GM19025 (cell line): ENCODE results near the gene GRK7.
"Not testable (repeated sequence)": the region's sequence is repeated elsewhere in the genome, so short reads cannot be mapped to it uniquely, and the experiment has no call there.

Experiments
- ATAC-seq: cut with Tn5 transposase; IDR thresholded peaks from one replicate; pipeline ENCODE4 v1.9.1; 2021; ENCODE audit warnings: mild to moderate bottlenecking, low read depth, moderate library complexity; ENCODE audit not compliant: unreplicated experiment

Gene GRK7

DNA sequence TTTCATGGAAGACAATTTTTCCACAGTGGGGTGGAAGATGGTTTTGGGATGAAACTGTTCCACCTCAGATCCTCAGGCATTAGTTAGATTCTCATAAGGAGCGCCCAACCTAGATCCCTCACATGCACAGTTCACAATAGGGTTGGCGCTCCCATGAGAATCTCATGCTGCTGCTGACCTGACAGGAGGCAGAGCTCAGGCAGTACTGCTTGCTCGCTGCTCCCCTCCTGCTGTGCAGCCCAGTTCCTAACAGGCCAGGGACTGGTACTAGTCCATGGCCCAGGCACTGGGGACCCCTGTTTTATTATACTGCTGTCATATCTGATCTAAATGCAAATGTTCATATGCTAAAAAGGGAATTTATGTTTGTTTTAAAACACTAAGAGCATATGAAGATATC lies 9.8 kb upstream of the GRK7 start:
- ATAC-seq: no peak

DNA sequence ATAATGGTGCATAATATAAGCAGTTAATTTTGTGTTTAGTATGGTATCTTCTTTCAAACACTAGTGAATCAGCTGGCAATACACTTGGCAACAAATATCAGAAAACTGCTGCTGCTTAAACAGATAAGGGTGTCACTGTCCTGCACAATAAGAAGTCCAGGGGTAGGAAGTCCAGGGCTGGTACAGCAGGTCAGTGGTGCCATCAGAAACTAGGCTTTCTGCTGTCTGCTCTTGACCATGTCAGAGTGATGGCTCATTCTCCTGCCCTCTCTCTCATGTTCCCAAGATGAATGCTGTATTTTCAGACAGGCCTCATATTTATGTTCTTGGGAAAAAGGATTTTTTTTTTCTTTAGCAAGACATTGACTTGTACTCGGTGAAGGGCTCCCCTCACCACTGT lies 9.2 kb upstream of the GRK7 start:
- ATAC-seq: no peak

- not testable (repeated sequence) for ATAC-seq
These were observed 656 bp upstream of the GRK7 start for GRCh38 chr3:141762552-141762951.

DNA sequence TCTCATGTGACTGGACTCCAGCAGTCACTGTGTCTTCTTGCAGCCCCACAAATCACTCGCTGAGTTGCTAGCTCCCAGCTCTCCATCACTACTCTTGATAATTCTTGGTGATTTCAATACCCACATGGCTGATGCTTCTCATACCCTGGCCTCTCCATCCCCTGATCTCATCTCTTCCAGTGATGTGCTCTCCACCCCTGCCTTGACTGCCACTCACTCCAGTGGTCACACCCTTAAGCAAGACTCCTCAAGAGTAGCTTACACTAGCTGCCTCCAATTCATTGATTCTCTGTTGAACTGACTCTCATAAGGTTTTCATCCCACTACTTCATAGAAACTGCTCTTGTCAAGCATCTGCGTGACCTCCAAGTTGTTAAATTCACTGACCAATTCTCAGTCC lies 837 bp downstream of the GRK7 start:
- ATAC-seq: no peak

DNA sequence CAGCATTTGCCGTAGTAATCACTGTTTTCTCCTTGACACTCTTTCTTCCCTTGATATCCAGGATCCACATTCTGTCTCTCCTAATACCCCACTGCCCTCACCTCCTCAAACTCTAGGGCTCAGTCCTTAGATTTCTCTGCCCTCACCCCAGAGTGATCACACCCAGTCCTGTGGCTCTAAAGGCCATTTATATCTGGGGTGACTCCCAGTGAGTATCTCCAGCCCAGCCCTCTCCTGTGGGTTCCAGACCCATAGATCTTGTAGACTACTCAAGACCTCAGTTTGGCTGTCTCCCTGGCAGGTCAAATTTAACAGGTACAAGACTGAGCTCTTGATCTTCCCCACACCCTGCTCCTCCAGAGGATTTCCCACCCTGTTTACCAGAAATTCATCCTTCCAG lies 1.3 kb downstream of the GRK7 start:
- ATAC-seq: no peak

GRCh38 chr3:141764986-141765385 lies 1.8 kb downstream of the GRK7 start:
- no peak for ATAC-seq

- ATAC-seq: no peak
These were observed 3.9 kb downstream of the GRK7 start for GRCh38 chr3:141767066-141767465.

DNA sequence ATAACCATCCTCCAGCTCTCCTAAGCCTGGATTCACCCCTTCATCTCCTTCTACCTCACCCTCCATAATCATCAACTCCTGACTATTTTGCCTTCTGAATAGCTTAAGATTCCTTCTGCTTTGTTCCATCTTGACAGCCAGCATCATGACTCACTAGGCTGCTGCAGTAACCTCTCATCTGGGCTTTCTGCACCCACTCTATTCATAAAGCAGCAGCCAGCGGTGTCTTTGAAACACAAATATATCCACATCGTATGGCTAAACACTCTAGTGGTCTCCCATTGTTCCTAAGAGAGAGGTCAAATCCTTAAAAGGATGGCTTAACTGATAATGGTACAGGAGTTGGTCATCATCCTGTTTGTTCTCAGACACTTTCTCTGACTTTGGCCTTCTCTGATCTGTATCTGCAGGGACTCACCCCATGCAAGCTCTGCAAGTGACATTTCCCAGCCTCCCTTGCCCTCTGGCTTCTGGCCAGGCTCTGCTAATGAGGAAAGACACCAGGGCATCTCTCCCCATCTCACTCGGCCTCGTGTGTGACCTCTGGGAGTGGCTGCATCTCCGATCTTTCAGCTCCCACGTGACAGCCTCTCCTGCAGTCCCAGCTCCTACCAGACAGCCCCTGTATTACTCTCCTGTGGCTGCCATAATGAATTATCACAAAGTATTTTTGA lies 6.2 kb downstream of the GRK7 start:
- ATAC-seq: no peak

DNA sequence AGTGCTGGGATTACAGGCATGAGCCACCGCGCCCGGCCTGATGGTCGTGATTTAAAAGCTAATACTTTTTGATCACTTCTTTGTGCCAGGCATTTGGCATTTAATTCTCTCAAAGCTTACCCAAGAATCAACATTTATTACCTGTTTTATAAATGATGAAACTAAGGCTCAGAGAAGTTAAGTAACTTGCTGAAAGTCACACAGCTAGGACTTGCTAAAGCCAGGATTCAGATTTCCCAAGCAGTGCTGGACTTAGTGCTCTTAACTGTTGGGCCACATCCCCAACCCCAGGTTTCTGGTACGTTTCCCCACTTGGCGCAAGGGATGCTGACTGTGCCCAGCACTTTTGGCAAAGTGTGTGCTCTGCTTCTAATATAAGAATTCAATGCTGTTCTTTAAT lies 10.5 kb downstream of the GRK7 start:
- no peak for ATAC-seq

DNA sequence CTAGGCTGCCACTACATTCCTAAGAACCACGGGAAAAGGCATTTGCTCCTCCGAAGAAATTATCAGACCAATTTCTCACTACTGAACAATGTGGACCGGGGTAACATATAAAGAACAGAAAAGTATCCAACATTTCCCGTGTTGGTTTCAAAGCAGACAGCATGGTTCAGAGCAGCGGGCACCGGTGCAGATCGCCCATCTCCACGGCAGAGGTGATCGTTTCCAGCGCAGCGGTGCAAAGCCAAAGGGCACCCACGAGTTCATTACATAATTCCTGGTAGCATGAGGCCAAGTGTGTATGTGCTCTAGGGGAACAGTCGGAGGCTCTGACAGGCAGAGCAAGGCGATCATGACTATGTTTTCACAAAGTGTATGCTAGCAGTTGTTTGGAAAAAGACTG lies 13.2 kb downstream of the GRK7 start:
- no peak for ATAC-seq

DNA sequence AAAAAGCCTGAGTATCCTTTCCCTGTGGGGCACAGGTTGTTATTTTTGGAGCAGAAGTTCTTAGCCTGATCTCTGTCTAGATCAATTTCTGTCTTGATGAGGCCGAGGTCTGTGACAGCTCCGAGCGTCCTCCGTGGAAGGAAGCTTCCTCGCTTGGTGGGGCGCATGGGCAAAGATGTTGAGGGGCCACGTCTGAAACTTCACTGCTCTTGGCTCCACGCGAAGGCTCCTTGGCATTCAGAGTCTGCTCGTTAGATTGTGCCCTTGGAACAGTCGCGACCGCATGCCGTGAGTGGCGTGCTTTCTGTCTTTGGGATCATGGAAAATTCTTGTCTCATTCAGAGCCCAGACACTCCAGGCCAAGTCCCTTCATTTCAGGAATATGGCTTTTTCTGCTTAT lies 13.7 kb downstream of the GRK7 start:
- ATAC-seq: no peak

DNA sequence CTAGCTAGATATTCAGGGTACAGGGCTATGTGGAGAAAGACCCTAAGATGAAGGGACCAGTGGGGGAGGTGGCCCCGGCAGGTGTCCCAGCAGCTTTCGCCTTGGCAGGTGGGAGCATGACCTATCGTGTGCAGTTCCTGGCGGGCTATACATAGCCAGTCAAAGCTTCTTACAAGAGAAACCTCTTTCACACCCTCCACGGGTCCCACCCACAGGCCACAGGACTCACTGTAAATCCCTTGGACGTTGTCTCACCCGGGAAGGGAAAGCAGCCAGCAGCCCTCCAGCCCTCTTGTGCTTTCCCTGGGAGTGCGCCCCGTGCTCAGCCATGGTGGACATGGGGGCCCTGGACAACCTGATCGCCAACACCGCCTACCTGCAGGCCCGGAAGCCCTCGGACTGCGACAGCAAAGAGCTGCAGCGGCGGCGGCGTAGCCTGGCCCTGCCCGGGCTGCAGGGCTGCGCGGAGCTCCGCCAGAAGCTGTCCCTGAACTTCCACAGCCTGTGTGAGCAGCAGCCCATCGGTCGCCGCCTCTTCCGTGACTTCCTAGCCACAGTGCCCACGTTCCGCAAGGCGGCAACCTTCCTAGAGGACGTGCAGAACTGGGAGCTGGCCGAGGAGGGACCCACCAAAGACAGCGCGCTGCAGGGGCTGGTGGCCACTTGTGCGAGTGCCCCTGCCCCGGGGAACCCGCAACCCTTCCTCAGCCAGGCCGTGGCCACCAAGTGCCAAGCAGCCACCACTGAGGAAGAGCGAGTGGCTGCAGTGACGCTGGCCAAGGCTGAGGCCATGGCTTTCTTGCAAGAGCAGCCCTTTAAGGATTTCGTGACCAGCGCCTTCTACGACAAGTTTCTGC lies 15.0 kb downstream of the GRK7 start:
- no peak for ATAC-seq

DNA sequence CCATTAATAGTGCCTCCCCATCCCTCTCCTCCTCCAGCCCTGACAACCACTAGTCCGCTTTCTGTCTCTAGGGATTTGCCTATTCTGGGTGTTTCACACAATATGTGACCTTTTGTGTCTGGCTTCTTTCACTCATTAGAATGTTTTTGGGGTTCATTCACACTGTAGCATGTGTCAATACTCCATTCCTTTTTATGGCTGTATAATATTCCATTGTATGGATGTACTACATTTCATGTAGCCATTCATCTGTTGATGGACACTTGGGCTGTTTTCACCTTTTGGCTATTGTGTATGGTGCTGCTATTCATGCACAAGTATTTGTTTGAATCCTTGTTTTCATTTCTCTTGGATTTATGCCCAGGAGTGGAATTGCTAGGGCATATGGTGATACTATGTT lies 16.5 kb downstream of the GRK7 start:
- no peak for ATAC-seq

GRCh38 chr3:141782386-141782932 lies 19.3 kb downstream of the GRK7 start:
- no peak for ATAC-seq

DNA sequence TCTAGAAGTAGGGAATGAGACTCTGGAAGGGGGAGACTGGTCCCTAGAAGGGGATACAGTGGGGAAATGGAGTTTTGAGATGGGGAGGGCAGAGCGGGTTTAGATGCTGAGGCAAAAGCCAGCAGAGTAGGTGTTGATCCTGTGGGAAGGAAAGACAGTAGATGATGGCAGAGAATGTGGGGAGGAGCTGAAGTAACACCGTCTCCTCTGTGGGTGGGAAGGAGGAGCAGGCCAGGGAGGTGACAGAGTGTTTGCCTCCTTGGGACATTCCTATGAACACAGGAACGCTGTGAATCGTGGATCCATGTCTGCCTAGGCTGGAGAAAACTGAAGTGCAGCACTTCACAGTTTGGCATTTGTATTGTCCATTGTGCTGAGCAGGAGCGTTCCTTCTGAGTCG lies 20.4 kb downstream of the GRK7 start:
- no peak for ATAC-seq

- ATAC-seq: no peak
These were observed 20.9 kb downstream of the GRK7 start for GRCh38 chr3:141784096-141784495.

- no peak for ATAC-seq
These were observed 21.3 kb downstream of the GRK7 start for GRCh38 chr3:141784531-141784930.

DNA sequence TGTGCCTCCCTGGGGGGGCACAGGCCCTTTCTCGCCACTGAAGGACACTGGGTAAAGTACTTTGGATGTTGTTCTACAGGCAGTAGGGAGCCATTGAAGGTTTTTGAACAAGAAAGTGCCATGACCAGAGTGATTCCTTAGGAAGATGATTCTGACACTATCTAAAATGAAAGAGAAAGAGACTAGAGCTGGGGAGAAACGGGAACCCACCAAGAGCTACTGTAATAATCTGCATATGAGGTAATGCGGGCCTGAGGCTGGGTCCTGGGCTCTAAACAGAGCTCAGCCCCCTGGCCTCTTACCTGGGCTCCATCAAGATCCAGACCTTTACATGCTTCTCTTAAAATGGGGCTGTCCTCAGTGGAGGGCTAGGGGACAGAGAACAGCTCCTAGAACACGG lies 24.9 kb downstream of the GRK7 start:
- ATAC-seq: no peak

DNA sequence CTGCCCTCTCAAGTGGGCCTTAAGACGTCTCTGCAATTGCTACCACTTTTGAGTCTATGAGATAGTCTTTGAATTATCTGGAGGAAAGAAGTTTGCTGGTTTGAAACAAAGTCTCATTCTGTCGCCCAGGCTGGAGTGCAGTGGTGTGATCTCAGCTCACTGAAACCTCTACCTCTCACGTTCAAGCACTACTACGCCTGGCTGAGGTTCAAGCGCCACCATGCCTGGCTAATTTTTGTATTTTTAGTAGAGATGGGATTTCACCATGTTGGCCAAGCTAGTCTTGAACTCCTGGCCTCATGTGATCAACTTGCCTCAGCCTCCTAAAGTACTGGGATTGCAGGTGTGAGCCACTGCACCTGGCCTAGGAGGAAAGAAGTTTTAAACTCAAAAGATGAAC lies 25.5 kb downstream of the GRK7 start:
- not testable (repeated sequence) for ATAC-seq

DNA sequence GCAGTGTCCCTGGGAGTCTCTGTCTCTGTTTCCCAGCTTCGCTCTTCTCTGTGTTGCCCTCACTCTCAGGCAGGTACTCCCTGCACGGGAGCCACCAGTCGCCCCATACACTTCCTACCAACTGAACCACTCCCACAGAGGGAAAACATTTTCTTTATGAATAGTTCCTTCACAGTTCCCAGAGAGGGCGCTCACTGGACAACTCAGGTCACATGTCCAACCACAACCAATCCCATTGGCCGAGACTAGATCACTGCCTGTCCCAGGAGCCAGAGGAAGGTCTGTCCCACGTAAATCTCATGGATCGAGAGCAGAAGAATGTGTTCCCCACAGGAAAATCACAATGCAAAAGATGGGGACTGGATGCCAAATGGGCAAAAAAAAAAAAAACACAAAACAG lies 26.1 kb downstream of the GRK7 start:
- ATAC-seq: no peak

- ATAC-seq: no peak
These were observed 27.0 kb downstream of the GRK7 start for GRCh38 chr3:141790171-141790570.

DNA sequence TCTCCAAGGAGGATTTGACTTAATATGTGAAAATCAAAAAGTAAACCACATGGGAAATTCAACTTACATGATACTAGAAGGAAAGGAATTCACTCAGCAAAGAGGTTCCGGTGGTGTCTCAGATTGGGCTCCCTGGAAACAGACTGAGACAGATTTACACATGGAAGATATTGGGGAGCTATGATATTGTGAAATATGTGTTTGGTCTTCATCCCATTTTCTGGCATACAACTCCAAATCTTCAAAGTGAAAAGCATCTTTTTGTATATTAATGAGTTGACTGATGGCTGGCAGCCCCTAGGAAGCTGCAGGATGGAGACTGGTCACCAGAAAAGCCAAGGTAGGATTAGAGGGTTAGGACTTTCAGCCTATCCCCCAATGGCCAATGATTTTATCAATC lies 29.3 kb downstream of the GRK7 start:
- no peak for ATAC-seq
